WTC11 (cell line): ENCODE measurements around the gene NOTCH2. TPM values are rescaled to one million over a fixed set of nuclear protein-coding genes. Genes with fewer than 3 reads are reported as not detected.

Source experiments
- ATAC-seq: fragments of 200-7000 bp; cut with Tn5 transposase; 2 replicates; pipeline ENCODE4 v1.10.0; 2021; ENCODE audit warnings: mild to moderate bottlenecking, moderate library complexity
- CTCF ChIA-PET: fragments of 300-600 bp; sonication (Branson Sonifier 250); formaldehyde crosslinking; loops from one replicate; lab custom pipeline; 2021; ENCODE audit warnings: antibody characterized with exemption; lab: Charles Lee
- POLR2A ChIA-PET: fragments of 350-600 bp; sonication (Branson Sonifier 250); formaldehyde crosslinking; loops from one replicate; lab custom pipeline; 2021; ENCODE audit warnings: antibody characterized with exemption; lab: Charles Lee
- DNase-seq: peaks from one replicate; pipeline ENCODE4 v3.0.0; 2021; ENCODE audit warnings: low spot score
- H3K27ac Mint-ChIP-seq: 2 replicates; pipeline ENCODE4 v1.8.0; 2021; ENCODE audit warnings: mixed read lengths
- H3K27me3 Mint-ChIP-seq: 2 replicates; pipeline ENCODE4 v1.8.0; 2021; ENCODE audit warnings: low read depth, mild to moderate bottlenecking, moderate library complexity, mixed read lengths
- H3K36me3 Mint-ChIP-seq: 2 replicates; pipeline ENCODE4 v1.8.0; 2021; ENCODE audit warnings: mixed read lengths
- H3K4me1 Mint-ChIP-seq: 2 replicates; pipeline ENCODE4 v1.8.0; 2022; ENCODE audit warnings: mixed read lengths
- H3K4me3 Mint-ChIP-seq: 2 replicates; pipeline ENCODE4 v1.8.0; 2021; ENCODE audit warnings: mild to moderate bottlenecking, moderate library complexity, mixed read lengths
- H3K9me3 Mint-ChIP-seq: 2 replicates; pipeline ENCODE4 v1.8.0; 2021; ENCODE audit warnings: mixed read lengths
- CREM ChIP-seq: sonication (generic); formaldehyde crosslinking; IDR thresholded peaks from 2 replicates; pipeline ENCODE4 v1.8.1; 2022; ENCODE audit warnings: mild to moderate bottlenecking, missing genetic modification reagents, moderate library complexity
- EMX1 ChIP-seq: fragments of 250-450 bp; sonication (Bioruptor Pico); IDR thresholded peaks from 2 replicates; pipeline ENCODE4 v1.8.0; 2021; ENCODE audit warnings: mild to moderate bottlenecking
- ESRRA ChIP-seq: sonication (generic); formaldehyde crosslinking; IDR thresholded peaks from 2 replicates; pipeline ENCODE4 v1.8.1; 2022; ENCODE audit warnings: mild to moderate bottlenecking, missing genetic modification reagents, borderline replicate concordance
- GTF2I ChIP-seq: fragments of 250-450 bp; sonication (Bioruptor Pico); conservative IDR thresholded peaks from 2 replicates; pipeline ENCODE4 v1.4.0; 2021; ENCODE audit warnings: mild to moderate bottlenecking
- JUN ChIP-seq: sonication (generic); formaldehyde crosslinking; IDR thresholded peaks from 2 replicates; pipeline ENCODE4 v1.8.0; 2023; ENCODE audit warnings: mild to moderate bottlenecking, missing genetic modification reagents
- NFATC4 ChIP-seq: fragments of 250-450 bp; sonication (Bioruptor Pico); IDR thresholded peaks from 2 replicates; pipeline ENCODE4 v1.9.0; 2021; ENCODE audit warnings: mild to moderate bottlenecking
- NR1H2 ChIP-seq: sonication (generic); formaldehyde crosslinking; IDR thresholded peaks from 2 replicates; pipeline ENCODE4 v1.9.0; 2021; ENCODE audit warnings: mild to moderate bottlenecking, moderate library complexity, missing genetic modification reagents
- RELA ChIP-seq: sonication (generic); formaldehyde crosslinking; IDR thresholded peaks from 2 replicates; pipeline ENCODE4 v1.8.1; 2022; ENCODE audit warnings: missing genetic modification reagents, mild to moderate bottlenecking, borderline replicate concordance
- RORB ChIP-seq: fragments of 250-450 bp; sonication (Bioruptor Pico); IDR thresholded peaks from 2 replicates; pipeline ENCODE4 v1.9.0; 2021; ENCODE audit warnings: mild to moderate bottlenecking
- ZNF138 ChIP-seq: sonication (generic); formaldehyde crosslinking; conservative IDR thresholded peaks from 2 replicates; pipeline ENCODE4 v1.8.1; 2022; ENCODE audit warnings: mild to moderate bottlenecking, moderate library complexity, missing genetic modification reagents
- ZNF423 ChIP-seq: fragments of 250-450 bp; sonication (Bioruptor Pico); IDR thresholded peaks from 2 replicates; pipeline ENCODE4 v2.1.2; 2022; ENCODE audit warnings: mild to moderate bottlenecking, moderate library complexity
- total RNA-seq: library from RNA; stranded (reverse); gene quantifications from 3 replicates; pipeline ENCODE4 v1.2.3, GENCODE V29; 2021
- TF ChIP-seq, protein P1 (sequence below): fragments of 250-450 bp; sonication (Bioruptor Pico); conservative IDR thresholded peaks from 2 replicates; pipeline ENCODE4 v1.9.0; 2021; ENCODE audit warnings: mild to moderate bottlenecking
- TF ChIP-seq, protein P2 (sequence below): sonication (generic); formaldehyde crosslinking; IDR thresholded peaks from 2 replicates; pipeline ENCODE4 v1.8.1; 2023; ENCODE audit warnings: mild to moderate bottlenecking, missing genetic modification reagents, moderate library complexity
- TF ChIP-seq, protein P3 (sequence below): fragments of 250-450 bp; sonication (Bioruptor Pico); IDR thresholded peaks from 2 replicates; pipeline ENCODE4 v1.9.0; 2021; ENCODE audit warnings: mild to moderate bottlenecking, borderline replicate concordance
- TF ChIP-seq, protein P4 (sequence below): sonication (generic); formaldehyde crosslinking; IDR thresholded peaks from 2 replicates; pipeline ENCODE4 v1.8.0; 2022; ENCODE audit warnings: mild to moderate bottlenecking, missing genetic modification reagents
- TF ChIP-seq, protein P5 (sequence below): sonication (generic); formaldehyde crosslinking; IDR thresholded peaks from 2 replicates; pipeline ENCODE4 v1.8.0; 2022; ENCODE audit warnings: mild to moderate bottlenecking, missing genetic modification reagents
- TF ChIP-seq, protein P6 (sequence below): sonication (generic); formaldehyde crosslinking; IDR thresholded peaks from 2 replicates; pipeline ENCODE4 v1.8.1; 2022; ENCODE audit warnings: low read depth, missing genetic modification reagents, borderline replicate concordance
- TF ChIP-seq, protein P7 (sequence below): sonication (generic); formaldehyde crosslinking; IDR thresholded peaks from 2 replicates; pipeline ENCODE4 v1.8.1; 2023; ENCODE audit warnings: mild to moderate bottlenecking, missing genetic modification reagents, borderline replicate concordance

NOTCH2 gene
- total RNA-seq, 1 experiment from 2014 or later, result 60.9 TPM

DNA sequence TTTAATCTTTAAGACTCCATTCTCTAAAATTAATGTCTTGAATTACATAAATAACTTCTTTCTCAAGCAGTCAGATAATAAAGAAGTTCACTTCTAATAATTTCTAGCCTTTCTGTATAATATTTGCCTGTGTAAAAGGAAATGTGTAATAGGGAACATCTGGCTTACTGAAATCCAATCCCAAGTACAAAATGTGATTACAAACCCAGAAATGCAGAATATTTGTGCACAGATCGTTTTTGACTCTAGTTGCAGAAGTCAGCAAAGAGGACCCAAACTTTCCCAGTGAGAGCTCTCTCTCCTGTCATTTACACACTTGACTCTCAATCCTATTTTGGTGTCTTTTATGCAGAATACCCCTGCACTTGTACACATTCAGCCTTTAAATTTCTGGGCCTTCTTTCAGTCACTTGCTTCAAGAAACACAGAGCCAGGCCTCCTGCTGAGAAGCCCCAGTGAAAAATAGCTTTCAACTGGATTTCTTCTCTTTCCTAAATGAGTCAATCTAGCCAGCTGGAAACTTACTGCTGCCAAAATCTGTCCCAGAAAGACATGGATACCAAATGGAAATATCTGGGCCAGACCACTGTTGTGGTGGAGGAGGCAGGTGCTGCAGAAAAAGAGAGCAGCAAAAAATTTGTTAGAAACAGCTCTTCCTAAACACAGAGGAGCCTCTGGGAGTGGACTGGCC lies 104.6 kb downstream of the NOTCH2 start:
- Mint-ChIP-seq H3K36me3 (peaks cover 19% of the 10 kb centered on the region), H3K4me1 (no peaks in the 10 kb centered on the region), H3K27me3 (no peaks in the 10 kb centered on the region), H3K9me3 (no peaks in the 10 kb centered on the region), H3K4me3 (no peak overlapping the region), H3K27ac (no peak overlapping the region)
- DNase-seq (no peak), ATAC-seq (no peak)
- TF ChIP-seq, protein P1, sequence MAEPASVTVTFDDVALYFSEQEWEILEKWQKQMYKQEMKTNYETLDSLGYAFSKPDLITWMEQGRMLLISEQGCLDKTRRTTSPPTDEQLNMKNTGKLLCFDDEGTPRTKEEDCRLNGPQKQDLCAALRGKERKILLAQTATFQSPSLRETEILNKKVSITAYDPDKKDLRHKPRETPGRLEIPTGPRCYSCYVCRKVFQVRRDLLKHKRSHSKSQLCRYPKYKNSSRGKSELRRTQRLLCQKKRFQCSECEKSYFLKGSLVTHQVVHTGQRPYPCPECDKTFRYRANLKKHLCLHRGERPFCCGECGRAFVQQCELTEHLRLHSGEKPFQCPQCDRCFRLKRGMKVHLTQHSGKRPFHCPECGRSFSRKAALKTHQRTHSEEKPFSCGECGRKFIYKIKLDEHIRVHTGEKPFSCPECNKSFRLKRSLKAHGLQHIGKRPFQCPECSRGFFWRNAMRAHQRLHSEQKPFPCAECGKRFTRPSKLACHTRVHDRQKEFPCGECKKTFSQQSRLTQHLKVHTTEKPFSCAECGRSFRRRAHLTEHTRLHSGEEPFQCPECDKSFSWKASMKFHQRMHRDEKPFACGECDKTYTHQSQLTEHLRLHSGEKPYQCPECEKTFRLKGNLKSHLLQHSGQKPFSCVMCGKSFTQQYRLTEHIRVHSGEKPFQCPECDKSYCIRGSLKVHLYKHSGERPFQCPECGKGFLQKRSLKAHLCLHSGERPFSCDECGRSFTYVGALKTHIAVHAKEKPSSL (CRISPR knock-in tag), result no peak
- TF ChIP-seq CREM (CRISPR knock-in tag) (no peak), EMX1 (CRISPR knock-in tag) (no peak), ESRRA (CRISPR knock-in tag) (no peak), JUN (CRISPR knock-in tag) (no peak), RELA (CRISPR knock-in tag) (no peak), RORB (CRISPR knock-in tag) (no peak), ZNF423 (CRISPR knock-in tag) (no peak)
- TF ChIP-seq, protein P2, sequence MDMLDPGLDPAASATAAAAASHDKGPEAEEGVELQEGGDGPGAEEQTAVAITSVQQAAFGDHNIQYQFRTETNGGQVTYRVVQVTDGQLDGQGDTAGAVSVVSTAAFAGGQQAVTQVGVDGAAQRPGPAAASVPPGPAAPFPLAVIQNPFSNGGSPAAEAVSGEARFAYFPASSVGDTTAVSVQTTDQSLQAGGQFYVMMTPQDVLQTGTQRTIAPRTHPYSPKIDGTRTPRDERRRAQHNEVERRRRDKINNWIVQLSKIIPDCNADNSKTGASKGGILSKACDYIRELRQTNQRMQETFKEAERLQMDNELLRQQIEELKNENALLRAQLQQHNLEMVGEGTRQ (CRISPR knock-in tag), result no peak
- TF ChIP-seq, protein P3, sequence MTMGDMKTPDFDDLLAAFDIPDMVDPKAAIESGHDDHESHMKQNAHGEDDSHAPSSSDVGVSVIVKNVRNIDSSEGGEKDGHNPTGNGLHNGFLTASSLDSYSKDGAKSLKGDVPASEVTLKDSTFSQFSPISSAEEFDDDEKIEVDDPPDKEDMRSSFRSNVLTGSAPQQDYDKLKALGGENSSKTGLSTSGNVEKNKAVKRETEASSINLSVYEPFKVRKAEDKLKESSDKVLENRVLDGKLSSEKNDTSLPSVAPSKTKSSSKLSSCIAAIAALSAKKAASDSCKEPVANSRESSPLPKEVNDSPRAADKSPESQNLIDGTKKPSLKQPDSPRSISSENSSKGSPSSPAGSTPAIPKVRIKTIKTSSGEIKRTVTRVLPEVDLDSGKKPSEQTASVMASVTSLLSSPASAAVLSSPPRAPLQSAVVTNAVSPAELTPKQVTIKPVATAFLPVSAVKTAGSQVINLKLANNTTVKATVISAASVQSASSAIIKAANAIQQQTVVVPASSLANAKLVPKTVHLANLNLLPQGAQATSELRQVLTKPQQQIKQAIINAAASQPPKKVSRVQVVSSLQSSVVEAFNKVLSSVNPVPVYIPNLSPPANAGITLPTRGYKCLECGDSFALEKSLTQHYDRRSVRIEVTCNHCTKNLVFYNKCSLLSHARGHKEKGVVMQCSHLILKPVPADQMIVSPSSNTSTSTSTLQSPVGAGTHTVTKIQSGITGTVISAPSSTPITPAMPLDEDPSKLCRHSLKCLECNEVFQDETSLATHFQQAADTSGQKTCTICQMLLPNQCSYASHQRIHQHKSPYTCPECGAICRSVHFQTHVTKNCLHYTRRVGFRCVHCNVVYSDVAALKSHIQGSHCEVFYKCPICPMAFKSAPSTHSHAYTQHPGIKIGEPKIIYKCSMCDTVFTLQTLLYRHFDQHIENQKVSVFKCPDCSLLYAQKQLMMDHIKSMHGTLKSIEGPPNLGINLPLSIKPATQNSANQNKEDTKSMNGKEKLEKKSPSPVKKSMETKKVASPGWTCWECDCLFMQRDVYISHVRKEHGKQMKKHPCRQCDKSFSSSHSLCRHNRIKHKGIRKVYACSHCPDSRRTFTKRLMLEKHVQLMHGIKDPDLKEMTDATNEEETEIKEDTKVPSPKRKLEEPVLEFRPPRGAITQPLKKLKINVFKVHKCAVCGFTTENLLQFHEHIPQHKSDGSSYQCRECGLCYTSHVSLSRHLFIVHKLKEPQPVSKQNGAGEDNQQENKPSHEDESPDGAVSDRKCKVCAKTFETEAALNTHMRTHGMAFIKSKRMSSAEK (CRISPR knock-in tag), result no peak
- ChIA-PET CTCF (interaction anchor here (1.7 to 4.5 kb wide), 2 partner anchors 16 to 69 kb away, joined by 4 to 20 read pairs; partner anchors contain the start of gene ADAM30), POLR2A (no interaction called here)

DNA sequence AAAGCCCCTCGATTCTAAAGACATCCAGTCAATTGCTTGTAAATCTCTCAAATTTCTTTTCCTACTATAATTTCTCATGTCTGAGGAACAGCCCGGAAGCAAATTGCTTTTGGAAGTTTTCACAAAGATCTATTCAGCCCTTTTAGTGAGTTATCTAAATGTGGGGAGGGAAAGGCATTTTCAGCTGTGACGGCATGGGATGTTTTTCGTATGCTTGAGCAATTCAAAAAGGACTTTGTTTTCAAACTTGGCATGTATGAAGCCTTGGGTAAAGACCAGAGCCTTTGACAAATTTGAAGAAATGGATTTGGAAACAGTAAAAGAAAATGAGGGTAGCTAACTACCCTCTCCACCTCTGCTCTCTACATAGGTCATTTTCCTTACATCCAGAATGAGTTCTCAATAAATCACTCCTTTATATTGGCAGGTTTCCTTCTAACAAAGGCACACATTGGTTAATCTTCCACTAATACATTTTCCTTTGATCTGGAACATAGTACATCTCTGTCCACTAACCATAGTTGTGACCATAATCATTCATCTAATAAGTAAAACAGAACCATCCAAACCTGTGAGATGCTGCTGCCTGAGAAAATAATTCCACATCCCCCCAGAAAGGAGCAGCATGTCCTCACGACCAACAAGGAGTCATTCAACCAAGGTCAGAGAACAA lies 107.0 kb downstream of the NOTCH2 start:
- CTCF ChIA-PET, result interaction anchor here (1.1 kb wide), 1 partner anchor 13 kb away, joined by 5 read pairs; no protein-coding TSS in a partner anchor
- POLR2A ChIA-PET, result no interaction called here
- Mint-ChIP-seq H3K4me3 (no peak overlapping the region), H3K27ac (no peak overlapping the region), H3K27me3 (no peaks in the 10 kb centered on the region), H3K36me3 (peaks cover 13% of the 10 kb centered on the region), H3K4me1 (no peaks in the 10 kb centered on the region), H3K9me3 (no peaks in the 10 kb centered on the region)
- DNase-seq (no peak), ATAC-seq (no peak)
- TF ChIP-seq, protein P4, sequence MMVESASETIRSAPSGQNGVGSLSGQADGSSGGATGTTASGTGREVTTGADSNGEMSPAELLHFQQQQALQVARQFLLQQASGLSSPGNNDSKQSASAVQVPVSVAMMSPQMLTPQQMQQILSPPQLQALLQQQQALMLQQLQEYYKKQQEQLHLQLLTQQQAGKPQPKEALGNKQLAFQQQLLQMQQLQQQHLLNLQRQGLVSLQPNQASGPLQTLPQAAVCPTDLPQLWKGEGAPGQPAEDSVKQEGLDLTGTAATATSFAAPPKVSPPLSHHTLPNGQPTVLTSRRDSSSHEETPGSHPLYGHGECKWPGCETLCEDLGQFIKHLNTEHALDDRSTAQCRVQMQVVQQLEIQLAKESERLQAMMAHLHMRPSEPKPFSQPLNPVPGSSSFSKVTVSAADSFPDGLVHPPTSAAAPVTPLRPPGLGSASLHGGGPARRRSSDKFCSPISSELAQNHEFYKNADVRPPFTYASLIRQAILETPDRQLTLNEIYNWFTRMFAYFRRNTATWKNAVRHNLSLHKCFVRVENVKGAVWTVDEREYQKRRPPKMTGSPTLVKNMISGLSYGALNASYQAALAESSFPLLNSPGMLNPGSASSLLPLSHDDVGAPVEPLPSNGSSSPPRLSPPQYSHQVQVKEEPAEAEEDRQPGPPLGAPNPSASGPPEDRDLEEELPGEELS (CRISPR knock-in tag), result no peak
- TF ChIP-seq, protein P5, sequence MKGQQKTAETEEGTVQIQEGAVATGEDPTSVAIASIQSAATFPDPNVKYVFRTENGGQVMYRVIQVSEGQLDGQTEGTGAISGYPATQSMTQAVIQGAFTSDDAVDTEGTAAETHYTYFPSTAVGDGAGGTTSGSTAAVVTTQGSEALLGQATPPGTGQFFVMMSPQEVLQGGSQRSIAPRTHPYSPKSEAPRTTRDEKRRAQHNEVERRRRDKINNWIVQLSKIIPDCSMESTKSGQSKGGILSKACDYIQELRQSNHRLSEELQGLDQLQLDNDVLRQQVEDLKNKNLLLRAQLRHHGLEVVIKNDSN (CRISPR knock-in tag), result no peak
- TF ChIP-seq NR1H2 (no peak), ZNF138 (no peak), GTF2I (CRISPR knock-in tag) (no peak), NFATC4 (no peak)
- TF ChIP-seq, protein P6, sequence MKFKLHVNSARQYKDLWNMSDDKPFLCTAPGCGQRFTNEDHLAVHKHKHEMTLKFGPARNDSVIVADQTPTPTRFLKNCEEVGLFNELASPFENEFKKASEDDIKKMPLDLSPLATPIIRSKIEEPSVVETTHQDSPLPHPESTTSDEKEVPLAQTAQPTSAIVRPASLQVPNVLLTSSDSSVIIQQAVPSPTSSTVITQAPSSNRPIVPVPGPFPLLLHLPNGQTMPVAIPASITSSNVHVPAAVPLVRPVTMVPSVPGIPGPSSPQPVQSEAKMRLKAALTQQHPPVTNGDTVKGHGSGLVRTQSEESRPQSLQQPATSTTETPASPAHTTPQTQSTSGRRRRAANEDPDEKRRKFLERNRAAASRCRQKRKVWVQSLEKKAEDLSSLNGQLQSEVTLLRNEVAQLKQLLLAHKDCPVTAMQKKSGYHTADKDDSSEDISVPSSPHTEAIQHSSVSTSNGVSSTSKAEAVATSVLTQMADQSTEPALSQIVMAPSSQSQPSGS (CRISPR knock-in tag), result no peak
- TF ChIP-seq, protein P7, sequence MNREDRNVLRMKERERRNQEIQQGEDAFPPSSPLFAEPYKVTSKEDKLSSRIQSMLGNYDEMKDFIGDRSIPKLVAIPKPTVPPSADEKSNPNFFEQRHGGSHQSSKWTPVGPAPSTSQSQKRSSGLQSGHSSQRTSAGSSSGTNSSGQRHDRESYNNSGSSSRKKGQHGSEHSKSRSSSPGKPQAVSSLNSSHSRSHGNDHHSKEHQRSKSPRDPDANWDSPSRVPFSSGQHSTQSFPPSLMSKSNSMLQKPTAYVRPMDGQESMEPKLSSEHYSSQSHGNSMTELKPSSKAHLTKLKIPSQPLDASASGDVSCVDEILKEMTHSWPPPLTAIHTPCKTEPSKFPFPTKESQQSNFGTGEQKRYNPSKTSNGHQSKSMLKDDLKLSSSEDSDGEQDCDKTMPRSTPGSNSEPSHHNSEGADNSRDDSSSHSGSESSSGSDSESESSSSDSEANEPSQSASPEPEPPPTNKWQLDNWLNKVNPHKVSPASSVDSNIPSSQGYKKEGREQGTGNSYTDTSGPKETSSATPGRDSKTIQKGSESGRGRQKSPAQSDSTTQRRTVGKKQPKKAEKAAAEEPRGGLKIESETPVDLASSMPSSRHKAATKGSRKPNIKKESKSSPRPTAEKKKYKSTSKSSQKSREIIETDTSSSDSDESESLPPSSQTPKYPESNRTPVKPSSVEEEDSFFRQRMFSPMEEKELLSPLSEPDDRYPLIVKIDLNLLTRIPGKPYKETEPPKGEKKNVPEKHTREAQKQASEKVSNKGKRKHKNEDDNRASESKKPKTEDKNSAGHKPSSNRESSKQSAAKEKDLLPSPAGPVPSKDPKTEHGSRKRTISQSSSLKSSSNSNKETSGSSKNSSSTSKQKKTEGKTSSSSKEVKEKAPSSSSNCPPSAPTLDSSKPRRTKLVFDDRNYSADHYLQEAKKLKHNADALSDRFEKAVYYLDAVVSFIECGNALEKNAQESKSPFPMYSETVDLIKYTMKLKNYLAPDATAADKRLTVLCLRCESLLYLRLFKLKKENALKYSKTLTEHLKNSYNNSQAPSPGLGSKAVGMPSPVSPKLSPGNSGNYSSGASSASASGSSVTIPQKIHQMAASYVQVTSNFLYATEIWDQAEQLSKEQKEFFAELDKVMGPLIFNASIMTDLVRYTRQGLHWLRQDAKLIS (CRISPR knock-in tag), result no peak
